Measurements from ENCODE around the gene KDELR1. TPM values are rescaled to one million over a fixed set of nuclear protein-coding genes. Genes with fewer than 3 reads are reported as not detected.
A peak's percentile ranks its signal among the peaks of the same experiment; 100 is the strongest.

KDELR1 gene
- total and polyA plus RNA-seq, 9 of the 15 experiments (the other 6 are each of a cell fraction or from before 2014, with no cell fraction given) = 6.1 to 165 (median 58.5) TPM

DNA sequence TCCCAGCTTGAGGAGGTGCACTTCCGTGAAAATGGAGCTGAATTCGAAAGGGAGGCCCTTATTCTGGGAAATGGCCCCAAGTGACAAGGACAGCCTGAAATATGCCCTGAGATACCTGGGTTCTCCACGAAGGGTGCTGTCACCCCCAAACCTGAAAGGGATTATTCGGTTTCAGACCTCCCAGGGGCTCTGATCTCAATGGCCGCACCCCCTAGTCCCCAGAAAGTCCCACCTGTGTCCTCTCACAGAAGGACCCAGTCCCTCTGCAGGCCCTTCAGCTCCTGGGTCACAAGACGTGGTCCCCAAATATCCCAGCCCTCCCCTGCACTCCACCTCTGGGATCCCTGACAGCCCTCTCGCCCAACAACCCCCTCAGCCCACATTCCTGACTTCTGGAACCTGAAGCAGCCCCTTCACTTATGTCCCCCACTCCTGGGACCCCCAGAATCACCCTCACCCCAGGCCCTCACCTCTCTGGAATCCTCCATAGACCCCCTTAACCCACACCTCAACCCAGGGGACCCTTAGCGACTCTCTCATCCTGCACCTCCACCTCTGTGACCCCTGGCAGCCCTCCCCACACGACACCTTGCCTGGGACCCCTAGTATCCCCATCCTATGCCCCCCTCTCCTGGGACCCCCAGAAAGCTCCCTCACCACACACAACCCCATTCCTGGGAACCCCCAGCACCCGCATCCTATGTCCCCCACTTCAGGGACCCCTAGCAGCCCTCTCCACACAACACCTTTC lies 26.6 kb downstream of the KDELR1 start (continued):
- TF ChIP-seq, protein P1, sequence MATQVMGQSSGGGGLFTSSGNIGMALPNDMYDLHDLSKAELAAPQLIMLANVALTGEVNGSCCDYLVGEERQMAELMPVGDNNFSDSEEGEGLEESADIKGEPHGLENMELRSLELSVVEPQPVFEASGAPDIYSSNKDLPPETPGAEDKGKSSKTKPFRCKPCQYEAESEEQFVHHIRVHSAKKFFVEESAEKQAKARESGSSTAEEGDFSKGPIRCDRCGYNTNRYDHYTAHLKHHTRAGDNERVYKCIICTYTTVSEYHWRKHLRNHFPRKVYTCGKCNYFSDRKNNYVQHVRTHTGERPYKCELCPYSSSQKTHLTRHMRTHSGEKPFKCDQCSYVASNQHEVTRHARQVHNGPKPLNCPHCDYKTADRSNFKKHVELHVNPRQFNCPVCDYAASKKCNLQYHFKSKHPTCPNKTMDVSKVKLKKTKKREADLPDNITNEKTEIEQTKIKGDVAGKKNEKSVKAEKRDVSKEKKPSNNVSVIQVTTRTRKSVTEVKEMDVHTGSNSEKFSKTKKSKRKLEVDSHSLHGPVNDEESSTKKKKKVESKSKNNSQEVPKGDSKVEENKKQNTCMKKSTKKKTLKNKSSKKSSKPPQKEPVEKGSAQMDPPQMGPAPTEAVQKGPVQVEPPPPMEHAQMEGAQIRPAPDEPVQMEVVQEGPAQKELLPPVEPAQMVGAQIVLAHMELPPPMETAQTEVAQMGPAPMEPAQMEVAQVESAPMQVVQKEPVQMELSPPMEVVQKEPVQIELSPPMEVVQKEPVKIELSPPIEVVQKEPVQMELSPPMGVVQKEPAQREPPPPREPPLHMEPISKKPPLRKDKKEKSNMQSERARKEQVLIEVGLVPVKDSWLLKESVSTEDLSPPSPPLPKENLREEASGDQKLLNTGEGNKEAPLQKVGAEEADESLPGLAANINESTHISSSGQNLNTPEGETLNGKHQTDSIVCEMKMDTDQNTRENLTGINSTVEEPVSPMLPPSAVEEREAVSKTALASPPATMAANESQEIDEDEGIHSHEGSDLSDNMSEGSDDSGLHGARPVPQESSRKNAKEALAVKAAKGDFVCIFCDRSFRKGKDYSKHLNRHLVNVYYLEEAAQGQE (IDR thresholded peaks at IDR 0.05; ENCODE audit: borderline replicate concordance) = no peak
- TF ChIP-seq, protein P1 (CRISPR knock-in tag; IDR thresholded peaks at IDR 0.05; ENCODE audit: low read depth) = no peak
- TF ChIP-seq RB1 (IDR thresholded peaks at IDR 0.05; ENCODE audit: low read depth) (no peak), ZNF75A (CRISPR knock-in tag; IDR thresholded peaks at IDR 0.05) (no peak), NFE2 (IDR thresholded peaks at IDR 0.05; ENCODE audit: low read depth) (no peak), NCOA6 (IDR thresholded peaks at IDR 0.05) (no peak), CTBP1 (IDR thresholded peaks at IDR 0.05; ENCODE audit: borderline replicate concordance) (no peak), FOS (IDR thresholded peaks at IDR 0.05; ENCODE audit: extremely low read depth, insufficient read length) (no peak), KDM5B (IDR thresholded peaks at IDR 0.05; ENCODE audit: insufficient replicate concordance, low read depth, low read length) (no peak), YY1 (IDR thresholded peaks at IDR 0.05; ENCODE audit: borderline replicate concordance in 1 of 3, control insufficient read depth in 1 of 3, extremely low read depth in 1 of 3, insufficient read depth in 3 of 3, insufficient read length in 1 of 3, insufficient replicate concordance in 2 of 3, low read depth in 1 of 3, low read length in 2 of 3) (peak in 1 of 3 experiments; percentile 0), PCBP1 (IDR thresholded peaks at IDR 0.05; ENCODE audit: low read depth, low read length, poor library complexity, severe bottlenecking) (no peak), SIRT6 (IDR thresholded peaks at IDR 0.05; ENCODE audit: low read depth, low read length) (no peak)
- TF ChIP-seq, protein P2, sequence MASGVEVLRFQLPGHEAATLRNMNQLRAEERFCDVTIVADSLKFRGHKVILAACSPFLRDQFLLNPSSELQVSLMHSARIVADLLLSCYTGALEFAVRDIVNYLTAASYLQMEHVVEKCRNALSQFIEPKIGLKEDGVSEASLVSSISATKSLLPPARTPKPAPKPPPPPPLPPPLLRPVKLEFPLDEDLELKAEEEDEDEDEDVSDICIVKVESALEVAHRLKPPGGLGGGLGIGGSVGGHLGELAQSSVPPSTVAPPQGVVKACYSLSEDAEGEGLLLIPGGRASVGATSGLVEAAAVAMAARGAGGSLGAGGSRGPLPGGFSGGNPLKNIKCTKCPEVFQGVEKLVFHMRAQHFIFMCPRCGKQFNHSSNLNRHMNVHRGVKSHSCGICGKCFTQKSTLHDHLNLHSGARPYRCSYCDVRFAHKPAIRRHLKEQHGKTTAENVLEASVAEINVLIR (CRISPR knock-in tag; IDR thresholded peaks at IDR 0.05) = no peak
- TF ChIP-seq, protein P3, sequence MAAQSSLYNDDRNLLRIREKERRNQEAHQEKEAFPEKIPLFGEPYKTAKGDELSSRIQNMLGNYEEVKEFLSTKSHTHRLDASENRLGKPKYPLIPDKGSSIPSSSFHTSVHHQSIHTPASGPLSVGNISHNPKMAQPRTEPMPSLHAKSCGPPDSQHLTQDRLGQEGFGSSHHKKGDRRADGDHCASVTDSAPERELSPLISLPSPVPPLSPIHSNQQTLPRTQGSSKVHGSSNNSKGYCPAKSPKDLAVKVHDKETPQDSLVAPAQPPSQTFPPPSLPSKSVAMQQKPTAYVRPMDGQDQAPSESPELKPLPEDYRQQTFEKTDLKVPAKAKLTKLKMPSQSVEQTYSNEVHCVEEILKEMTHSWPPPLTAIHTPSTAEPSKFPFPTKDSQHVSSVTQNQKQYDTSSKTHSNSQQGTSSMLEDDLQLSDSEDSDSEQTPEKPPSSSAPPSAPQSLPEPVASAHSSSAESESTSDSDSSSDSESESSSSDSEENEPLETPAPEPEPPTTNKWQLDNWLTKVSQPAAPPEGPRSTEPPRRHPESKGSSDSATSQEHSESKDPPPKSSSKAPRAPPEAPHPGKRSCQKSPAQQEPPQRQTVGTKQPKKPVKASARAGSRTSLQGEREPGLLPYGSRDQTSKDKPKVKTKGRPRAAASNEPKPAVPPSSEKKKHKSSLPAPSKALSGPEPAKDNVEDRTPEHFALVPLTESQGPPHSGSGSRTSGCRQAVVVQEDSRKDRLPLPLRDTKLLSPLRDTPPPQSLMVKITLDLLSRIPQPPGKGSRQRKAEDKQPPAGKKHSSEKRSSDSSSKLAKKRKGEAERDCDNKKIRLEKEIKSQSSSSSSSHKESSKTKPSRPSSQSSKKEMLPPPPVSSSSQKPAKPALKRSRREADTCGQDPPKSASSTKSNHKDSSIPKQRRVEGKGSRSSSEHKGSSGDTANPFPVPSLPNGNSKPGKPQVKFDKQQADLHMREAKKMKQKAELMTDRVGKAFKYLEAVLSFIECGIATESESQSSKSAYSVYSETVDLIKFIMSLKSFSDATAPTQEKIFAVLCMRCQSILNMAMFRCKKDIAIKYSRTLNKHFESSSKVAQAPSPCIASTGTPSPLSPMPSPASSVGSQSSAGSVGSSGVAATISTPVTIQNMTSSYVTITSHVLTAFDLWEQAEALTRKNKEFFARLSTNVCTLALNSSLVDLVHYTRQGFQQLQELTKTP (IDR thresholded peaks at IDR 0.05; ENCODE audit: low read depth in 1 of 2, partially characterized antibody in 2 of 2) = peak; percentile 29 to 92

Data from K562 (cell line).